ENCODE measurements around the gene REEP2. TPM values are rescaled to one million over a fixed set of nuclear protein-coding genes. Genes with fewer than 3 reads are reported as not detected.

Gene REEP2
- total RNA-seq, 1 donor = 6.1 TPM

DNA sequence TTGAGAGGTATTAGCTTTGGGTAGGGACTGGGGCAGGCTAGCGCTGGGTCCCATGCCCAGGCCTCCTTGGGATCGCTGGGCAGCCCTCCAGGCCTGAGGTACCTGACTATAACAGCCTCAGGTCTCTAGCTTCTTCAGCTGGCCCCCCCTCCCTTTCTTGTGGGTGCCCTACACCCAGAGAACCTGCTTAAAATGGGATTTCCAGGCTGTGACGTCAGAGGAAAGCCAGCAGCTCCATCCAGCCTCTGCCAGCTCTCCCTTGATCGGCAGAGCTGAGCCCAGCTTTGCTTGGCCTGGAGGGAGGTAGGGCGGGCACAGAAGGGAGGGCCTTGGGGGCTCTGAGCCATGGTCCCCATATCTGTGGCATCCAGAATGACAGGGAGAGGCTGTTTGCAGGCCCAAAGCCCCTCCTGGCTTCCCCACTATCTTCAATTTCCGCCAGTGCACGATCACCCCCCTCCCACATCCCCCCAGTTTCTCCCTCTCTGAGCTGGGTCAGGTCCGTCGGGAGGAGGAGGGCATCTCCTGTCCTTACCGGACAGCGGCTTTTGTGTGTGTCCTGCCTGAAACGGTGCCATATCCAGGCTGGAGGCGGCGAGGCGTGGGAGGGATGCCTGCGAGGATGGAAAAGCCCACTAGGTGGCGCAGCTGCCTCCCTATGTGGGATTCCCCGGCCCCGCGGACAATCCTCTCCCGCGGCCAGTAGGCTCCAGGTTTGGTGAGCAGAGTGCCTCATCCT lies 10.8 kb downstream of the REEP2 start:
- peak; percentile 80 for DNase-seq (ENCODE audit: low read depth)
- peak overlapping the region; percentile 22 for H3K4me3 ChIP-seq (ENCODE audit: low read depth, low read length)
- peak; percentile 95 for TF ChIP-seq CTCF (IDR thresholded peaks at IDR 0.05; ENCODE audit: insufficient read depth, low read length)

DNA sequence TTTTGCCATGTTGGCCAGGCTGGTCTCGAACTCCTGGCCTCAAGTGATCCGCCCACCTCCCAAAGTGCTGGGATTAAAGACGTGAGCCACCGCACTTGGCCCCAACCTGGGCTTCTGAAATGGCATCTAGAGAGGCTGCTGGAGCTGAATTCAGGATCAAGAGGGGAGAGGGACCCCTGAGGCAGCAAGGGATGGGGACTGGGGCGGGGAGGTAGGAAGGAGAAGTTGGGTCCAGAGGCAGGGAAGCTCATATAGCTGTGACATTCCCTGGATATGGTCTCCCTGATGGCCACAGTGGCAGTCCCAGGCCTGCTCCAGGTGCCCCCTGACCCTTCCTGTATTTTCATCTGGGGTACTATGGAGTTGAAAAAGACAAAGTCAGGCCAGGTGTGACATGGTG lies 12.1 kb downstream of the REEP2 start:
- DNase-seq (ENCODE audit: low read depth) = no peak
- no peak overlapping the region for H3K4me3 ChIP-seq (ENCODE audit: low read depth, low read length)
- TF ChIP-seq CTCF (IDR thresholded peaks at IDR 0.05; ENCODE audit: insufficient read depth, low read length) = no peak

GRCh38 chr5:138452720-138453119 lies 13.9 kb downstream of the REEP2 start:
- no peak for TF ChIP-seq CTCF (IDR thresholded peaks at IDR 0.05; ENCODE audit: insufficient read depth, low read length)
- no peak for DNase-seq (ENCODE audit: low read depth)
- no peak overlapping the region for H3K4me3 ChIP-seq (ENCODE audit: low read depth, low read length)

DNA sequence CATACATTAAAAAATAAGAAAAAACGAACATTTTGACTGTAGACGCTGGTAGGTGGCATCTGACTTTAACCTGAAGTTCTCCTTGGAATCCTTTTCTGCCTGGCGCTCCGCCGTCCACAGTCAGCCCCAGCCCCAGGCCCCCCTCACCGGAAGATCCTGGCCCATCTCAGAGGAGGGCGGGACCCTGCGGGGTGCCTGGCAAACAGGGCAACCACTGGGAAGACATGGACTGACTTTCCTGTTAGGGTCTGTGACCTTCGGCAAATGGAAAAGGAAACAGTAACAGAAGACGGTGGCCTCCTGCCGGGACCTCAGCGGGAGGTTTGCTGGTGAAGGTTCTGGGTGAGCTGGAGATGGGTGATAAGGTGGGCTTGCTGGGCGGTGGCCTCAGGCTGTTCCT lies 14.7 kb downstream of the REEP2 start:
- H3K4me3 ChIP-seq (ENCODE audit: low read depth, low read length) = no peak overlapping the region
- DNase-seq (ENCODE audit: low read depth) = no peak
- no peak for TF ChIP-seq CTCF (IDR thresholded peaks at IDR 0.05; ENCODE audit: insufficient read depth, low read length)

- TF ChIP-seq CTCF (IDR thresholded peaks at IDR 0.05; ENCODE audit: insufficient read depth, low read length) = no peak
- DNase-seq (ENCODE audit: low read depth) = no peak
- no peak overlapping the region for H3K4me3 ChIP-seq (ENCODE audit: low read depth, low read length)
These were observed 15.3 kb downstream of the REEP2 start for GRCh38 chr5:138454121-138454520.

GRCh38 chr5:138455232-138455930 lies 16.5 kb downstream of the REEP2 start:
- DNase-seq (ENCODE audit: low read depth) = no peak
- TF ChIP-seq CTCF (IDR thresholded peaks at IDR 0.05; ENCODE audit: insufficient read depth, low read length) = no peak
- H3K4me3 ChIP-seq (ENCODE audit: low read depth, low read length) = no peak overlapping the region

All from fibroblast of the aortic adventitia (primary cell).